ENCODE data around the gene DEK.
"Not testable (repeated sequence)": the region's sequence is repeated elsewhere in the genome, so short reads cannot be mapped to it uniquely, and the experiment has no call there.

The DEK gene

GRCh38 chr6:18204691-18205090 is 59.6 kb downstream of the DEK start:
- DNase-seq (ENCODE audit: low spot score): no peak

GRCh38 chr6:18203786-18204185 is 60.5 kb downstream of the DEK start:
- no peak for DNase-seq (ENCODE audit: low spot score)

- DNase-seq (ENCODE audit: low spot score): no peak
Measured at GRCh38 chr6:18192026-18192425, 72.3 kb downstream of the DEK start.

DNA sequence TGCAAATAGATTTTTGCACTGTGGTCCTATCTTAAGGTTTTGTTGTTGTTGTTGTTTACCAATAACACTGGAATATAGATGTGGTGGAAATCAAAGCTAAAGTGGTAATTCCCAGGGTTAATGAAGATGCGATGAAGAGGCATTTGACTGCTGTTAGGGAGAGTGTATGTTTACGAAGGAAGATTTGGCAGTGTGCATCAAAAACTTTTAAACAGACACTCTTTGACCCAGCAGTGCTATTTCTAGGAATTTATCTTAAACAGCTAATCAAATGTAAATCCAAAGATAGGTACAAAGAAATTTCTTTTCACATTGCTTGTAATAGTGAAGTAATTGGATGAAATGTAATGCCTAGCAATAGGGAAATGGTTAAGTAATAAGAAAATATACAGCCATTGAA is 75.1 kb downstream of the DEK start:
- no peak for DNase-seq (ENCODE audit: low spot score)

- no peak for DNase-seq (ENCODE audit: low spot score)
Measured at GRCh38 chr6:18187701-18188100, 76.6 kb downstream of the DEK start.

DNA sequence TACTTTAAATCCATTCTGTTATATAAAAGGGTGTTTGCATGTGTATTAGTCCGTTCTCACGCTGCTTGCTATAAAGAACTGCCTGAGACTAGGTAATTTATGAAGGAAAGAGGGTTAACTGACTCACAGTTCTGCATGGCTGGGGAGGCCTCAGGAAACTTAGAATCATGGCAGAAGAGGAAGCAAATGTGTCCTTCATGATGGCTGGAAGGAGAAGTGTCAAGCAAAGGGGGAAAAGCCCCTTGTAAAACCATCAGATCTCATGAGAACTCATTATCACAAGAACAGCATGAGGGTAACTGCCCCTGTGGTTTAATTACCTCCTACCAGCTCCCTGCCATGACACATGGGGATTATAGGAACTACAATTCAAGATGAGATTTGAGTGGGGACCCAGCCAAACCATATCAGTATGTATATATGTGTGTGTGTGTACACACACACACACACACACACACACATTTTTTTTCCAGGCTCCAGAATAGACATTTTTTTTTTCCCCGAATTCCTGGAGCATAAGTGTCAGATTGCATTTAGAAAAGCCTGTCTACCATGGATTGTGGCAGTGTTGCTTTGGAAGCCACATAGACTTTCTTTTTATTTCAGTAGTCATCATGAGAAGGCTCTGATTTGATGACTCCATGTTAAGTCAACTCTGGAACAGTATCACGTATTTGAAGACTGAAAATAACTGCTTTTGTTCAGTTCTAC is 77.6 kb downstream of the DEK start:
- DNase-seq (ENCODE audit: low spot score): no peak

- DNase-seq (ENCODE audit: low spot score): no peak
Measured at GRCh38 chr6:18186033-18186432, 78.3 kb downstream of the DEK start.

DNA sequence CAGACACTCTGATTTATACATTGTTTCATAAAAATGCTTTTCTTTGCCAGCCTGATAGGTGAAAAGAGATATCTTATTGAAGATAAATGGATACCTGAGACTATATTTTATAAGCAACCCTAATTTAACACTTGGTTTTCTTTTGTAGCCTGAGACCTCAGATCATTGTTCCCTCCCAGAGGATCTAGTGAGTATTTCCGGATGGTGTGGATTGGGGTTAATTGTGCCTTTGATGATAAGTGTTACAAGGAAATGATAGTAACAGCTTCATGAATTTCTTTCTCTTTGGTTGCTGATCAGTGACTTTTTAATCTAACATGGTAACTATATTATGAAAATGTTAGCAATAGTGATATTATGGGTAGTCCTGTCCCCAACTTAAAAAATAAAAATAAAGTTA is 78.7 kb downstream of the DEK start:
- DNase-seq (ENCODE audit: low spot score): no peak

- DNase-seq (ENCODE audit: low spot score): no peak
Measured at GRCh38 chr6:18183766-18184165, 80.6 kb downstream of the DEK start.

GRCh38 chr6:18182568-18182967 is 81.8 kb downstream of the DEK start:
- no peak for DNase-seq (ENCODE audit: low spot score)

DNA sequence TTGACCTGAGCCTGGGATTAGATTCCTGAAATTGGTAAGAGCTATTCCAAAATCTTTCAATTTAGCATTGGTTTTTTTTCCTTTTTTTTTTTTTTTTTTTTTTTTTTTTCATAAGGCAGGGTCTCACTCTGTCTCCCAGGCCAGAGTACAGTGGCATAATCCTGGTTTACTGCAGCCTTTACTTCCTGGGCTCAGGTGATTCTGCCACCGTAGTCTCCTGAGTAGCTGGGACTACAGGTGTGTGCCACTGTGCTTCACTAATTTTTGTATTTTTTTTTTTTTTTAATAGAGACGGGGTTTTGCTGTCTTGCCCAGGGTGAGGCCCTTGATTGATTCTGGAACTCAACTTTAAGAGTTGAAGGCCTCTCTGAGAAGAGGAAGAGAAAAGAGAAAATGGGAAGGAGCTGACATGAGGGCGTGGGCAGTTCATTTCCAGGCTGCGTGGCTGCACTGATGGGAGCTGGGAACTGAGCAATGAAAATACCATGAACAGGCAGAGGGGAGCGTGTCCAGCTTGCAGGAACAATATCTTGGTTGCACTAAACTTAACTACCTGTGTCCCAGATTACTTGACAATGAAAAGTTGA is 84.5 kb downstream of the DEK start:
- no peak for DNase-seq (ENCODE audit: low spot score)

DNA sequence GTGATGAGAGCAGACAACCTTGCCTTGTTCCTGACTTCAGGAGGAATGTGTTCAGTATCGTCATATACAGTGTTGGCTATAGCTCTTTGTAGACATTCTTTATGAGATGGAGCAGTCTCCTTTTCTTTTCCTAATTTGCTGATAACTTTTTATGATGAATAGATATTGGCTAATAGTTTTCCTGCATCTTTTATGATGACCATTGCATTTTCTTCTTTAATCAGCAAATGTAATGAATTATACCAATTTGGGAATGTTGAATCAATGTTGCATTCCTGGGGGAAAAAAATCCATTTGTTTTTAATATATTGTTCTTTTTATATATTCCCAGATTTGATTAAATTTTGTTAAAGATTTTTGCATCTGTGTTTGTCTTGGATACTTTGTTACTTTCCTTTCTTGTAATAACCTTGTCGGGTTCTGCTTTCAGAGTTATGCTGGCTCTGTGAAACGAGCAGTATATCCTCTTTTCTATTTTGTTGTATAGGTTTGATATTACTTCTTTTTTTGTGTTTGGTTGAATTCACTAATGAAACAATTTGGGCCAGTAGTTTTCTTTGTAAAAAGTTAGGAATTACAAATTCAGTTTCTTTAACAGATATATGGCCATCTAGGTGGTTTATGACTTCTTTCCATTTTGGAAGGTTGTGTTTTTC is 85.2 kb downstream of the DEK start:
- DNase-seq (ENCODE audit: low spot score): no peak

DNA sequence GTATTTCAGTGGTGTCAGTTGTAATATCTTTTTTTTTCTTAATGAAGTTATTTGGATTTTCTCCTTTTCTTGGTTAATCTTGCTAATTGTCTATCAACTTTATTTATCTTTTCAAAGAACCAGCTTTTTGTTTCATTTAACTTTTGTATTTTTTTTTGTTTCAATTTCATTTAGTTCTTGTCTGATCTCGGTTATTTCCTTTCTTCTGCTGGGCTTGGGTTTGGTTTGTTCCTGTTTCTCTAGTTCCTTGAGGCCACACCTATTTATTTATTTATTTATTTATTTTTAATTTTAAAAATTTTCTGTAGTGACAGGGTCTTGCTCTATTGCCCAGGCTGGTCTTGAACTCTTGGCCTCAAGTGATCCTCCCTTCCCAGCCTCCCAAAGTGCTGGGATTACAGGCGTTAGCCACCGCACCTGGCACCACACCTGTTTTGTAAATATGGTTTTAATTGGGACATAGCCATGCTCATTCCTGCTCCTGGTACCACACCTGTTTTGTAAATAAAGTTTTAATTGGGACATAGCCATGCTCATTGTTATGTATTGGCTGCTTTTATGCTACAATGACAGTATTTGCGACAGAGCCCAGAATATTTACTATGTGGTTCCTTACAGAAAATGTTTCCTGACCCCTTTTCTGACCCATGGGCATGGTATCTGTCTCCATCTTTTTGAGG is 86.9 kb downstream of the DEK start:
- no peak for DNase-seq (ENCODE audit: low spot score)

DNA sequence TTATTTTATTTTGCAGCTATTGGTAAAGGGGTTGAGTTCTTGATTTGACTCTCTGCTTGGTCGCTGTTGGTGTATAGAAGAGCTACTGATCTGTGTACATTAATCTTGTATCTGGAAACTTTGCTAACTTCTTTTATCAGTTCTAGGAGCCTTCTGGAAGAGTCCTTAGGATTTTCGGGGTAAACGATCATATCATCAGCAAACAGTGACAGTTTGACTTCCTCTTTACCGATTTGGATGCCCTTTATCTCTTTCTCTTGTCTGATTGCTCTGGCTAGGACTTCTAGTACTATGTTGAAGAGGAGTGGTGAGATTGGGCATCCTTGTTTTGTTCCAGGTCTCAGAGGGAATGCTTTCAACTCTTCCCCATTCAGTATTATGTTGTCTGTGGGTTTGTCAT is 88.1 kb downstream of the DEK start:
- not testable (repeated sequence) for DNase-seq (ENCODE audit: low spot score)

All from HuH-7 (cell line).